GM04503 (cell line): ENCODE measurements around the gene SEMA5A.

ENCODE experiments used
- DNase-seq: peaks from one replicate; pipeline ENCODE4 v3.0.0-alpha.2; 2012; ENCODE audit warnings: low read depth

The SEMA5A gene

DNA sequence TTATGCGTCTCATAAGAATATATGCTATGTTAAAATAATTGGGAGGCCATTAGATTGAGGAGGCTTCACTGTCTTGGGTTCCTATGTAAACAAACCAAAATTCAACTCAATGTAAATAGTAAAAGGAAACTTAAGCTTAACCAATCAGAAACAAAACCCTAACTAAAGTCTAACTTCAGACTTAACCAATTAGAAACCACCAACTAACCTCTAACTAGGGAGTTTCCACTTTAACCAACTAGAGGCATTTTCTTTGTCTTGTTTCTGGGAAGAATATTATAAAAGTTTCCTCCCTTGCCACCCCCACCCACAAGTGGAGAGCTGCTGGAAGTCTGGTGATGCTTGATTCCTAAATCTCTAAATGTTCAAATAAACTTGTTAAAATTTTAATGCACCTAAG, 214.5 kb downstream of the SEMA5A start:
- no peak for DNase-seq

DNA sequence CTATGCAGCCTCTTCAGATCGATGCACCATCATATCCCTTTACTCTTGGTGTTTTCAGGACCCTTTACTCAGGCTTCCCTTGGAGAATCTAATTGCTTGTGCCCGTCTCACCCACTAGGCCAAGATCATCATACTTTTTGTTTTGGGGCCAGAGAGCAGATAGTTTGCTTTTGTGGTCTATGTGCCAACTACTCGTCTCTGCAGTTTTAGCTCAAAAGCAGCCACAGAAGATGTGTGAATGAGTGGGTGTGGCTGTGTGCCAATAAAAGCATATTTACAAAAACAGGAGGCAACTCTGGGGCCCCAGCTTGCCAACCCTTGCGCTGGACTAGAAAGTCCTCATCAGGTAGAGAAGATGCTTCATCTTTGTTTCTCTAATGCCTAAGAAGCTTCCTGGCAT, 216.8 kb downstream of the SEMA5A start:
- DNase-seq = no peak

DNA sequence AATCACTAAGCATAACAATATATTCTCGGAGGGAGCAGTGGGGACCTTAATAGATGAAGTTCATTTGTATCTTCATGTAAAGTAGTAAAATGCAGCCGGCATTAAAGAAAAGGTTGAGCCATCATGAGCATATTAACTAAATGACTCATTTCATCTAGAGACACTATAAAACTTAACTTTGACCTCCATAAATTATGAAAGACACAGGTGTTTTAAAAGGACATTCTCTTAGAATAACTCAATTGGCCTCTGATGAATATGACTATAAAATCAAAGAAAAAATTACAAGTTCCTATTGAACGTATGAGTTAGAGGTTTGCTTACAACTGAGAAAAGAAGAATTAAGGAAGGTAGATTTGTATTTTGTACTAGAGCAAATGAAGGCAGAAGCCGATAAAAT, 220.3 kb downstream of the SEMA5A start:
- no peak for DNase-seq

DNA sequence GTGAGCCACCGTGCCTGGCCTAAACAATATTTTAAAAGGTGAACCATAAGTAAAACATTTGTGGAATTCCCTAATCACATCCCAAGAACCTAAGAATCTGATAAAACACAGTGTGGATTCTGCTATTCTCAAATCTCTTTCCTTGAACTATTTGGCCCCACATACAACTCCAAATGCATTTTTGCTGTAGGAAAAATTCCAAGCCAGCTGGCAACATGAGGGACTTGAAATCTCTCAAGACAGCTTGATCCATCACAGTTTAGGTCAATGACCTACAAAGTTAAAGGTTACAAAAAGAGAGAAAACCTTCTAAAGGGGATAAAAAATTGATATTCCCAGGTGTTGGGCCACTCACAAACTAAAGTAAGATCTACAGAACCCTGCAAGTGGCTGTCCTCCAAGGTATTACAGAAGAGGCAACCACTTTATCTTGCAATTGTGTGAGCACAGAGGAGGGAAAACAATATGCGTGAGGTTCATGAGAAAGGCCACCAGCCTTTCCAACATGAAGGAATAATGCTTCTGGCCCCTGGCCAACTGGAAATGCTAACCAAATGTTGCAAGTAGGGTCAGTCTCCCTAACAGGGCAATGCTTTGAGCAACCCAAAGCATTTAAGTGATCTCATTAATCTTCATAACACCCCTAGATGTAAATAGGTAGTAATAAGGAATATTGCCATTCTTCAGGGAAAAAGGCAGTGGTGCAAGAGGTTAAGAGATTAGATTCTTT, 221.4 kb downstream of the SEMA5A start:
- no peak for DNase-seq

DNA sequence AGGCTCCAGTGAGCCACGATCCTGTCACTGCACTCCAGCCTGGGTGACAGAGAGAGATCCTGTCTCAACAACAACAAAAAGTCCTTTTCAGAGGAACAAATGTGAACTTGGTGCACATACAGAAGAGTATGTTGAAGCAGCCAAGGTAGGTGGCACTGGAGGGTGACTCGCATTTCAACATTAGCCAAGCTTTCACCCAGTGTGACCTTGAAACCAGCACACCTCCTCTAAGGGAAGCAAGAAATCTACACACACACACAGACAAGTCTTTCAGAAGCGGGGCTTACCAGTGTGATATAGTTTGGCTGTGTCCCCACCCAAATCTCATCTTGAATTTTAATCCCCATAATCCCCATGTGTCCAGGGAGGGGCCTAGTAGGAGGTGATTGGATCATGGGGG, 225.2 kb downstream of the SEMA5A start:
- DNase-seq = no peak

DNA sequence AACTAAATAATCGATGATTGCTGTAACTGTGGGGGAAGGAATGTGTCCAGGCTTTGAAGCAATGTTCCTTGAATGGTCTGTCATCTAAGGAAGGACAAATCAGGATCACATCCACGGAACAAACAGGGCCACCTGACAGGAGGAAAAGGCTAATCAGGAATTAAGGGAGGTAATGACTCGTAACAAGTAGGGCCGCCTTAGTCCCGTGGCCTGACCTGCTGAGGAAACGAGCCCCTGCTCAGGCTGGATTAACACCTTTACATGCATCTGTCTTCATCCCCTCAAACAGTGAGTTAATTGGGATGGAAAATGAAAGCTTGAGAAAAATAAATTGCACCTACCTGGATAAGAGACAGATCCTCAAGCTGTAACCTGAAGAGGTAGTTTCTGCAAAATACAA, 227.8 kb downstream of the SEMA5A start:
- DNase-seq = no peak

DNA sequence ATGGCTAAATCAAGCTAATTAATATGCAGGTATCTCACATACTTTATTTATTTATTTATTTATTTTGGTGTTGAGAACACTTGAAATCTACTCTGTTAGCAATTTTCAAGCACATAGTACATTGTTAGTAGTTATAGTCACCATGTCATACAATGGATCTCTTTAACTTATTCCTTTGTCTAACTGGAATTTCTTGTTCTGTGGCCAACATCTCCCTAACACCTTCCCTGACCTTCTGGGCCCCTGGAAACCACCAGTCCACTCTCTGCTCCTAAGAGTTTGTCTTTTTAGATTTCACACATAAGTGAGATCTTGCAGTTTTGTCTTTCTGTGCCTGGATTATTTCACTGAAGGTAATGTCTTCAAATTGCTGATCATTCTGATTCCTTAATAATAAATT, 229.1 kb downstream of the SEMA5A start:
- no peak for DNase-seq

DNA sequence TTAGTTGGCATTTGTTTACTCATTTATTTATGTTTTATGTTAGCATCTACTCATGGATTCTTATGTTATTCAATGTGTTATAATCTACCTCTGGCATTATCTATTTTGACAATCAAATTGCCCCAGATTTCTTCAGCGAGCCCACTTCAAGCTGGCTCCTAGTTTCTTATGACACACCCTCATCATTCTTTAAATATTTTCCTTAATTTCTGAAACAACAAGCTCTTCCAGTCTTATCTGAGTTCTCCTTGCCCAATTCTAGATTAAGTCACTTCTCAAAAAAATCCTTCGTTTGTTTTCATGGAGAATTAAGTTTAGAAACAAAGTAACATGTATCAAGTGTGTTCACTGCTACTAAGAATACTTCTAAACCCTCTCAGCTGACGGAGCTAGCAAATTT, 229.8 kb downstream of the SEMA5A start:
- DNase-seq = no peak

DNA sequence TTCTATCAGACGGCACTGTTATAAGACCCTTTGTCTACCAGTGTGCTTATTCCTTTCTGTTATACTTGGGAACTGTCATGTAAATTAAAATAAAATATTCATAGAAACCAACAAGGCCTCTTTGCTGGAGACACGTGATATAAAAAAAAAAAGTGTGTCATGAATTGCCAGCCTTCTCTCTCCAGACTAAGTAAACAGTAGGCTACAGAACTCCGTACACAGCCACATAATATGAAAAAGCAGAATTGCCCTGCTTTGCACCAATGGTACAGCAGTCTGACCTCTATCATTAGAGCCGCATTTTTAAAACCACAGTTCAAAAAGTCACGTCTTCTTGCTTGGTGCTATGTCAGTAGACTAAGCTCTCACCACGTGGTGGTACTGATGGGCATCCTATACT, 231.3 kb downstream of the SEMA5A start:
- DNase-seq = no peak

DNA sequence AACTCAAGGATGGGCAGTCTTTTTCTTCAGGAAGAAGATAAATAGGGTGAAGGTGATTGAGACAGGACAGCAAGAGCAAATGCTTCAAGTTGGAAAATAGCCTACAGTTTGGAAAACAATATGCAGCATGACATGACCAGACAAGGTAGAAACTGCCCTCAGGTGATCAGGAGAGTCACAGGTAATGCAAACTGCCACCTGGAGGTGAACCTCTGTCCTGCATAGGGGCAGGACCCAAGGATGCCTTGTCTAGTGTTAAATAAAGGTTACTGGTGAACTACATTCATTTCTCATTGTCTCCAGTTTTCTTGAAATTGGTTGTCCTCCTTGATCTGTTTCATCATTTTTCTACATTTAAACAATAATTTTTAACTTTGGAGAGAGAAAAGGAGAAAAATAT, 232.1 kb downstream of the SEMA5A start:
- DNase-seq = no peak

DNA sequence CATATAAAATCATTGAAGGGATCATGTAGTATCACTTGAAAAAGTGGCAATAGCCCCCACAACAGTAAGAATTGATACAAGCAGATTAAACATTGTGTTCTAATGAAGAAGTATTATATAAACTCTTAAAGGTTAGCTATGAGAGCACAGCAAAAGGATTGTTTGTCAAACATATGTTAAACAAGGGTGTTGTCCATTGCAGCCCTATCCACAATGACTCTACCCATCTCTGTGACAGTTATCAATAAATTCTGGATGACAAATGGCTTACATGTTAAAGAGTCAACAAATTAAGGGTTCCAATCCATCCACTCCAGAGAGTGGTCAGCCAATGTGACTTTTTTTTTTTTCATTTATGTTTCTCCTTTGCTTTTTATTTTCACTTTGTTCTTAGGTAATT, 238.7 kb downstream of the SEMA5A start:
- DNase-seq = no peak

DNA sequence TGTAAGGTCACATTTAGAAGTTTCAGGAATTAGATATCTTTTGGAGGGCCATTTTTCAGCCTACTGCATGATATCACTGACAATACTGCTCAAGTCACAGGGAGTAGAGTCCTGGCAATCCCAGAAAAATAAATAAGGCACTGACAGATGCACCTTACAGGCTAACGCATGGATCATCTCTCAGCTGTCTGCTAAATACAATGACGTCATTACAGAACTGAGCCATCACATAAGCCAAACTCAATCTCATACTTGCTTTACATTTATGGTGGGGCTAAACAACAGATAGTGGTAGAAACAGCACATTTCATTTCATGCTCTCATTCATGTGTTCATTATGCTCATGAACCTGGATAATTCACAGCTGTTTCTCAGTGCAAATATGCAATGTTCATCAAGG, 243.7 kb downstream of the SEMA5A start:
- no peak for DNase-seq

DNA sequence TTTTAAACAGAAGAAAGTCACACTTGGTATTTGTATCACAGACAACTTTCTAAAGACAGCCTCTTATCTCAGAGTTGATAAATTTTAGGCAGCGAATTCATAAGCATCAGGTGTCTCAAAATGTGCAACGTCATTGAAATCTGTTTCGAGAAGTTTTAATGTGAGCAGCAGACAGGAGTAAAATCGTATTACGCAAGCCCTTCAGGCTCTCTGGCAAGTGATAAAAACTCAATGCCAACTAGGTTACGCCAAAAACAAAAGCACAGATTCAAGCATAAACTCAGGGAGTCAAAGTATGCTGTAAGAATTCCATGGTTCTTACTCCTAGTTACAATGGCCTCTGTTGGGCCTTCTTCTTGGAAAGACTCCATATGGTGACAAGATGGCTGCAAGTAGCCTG, 244.7 kb downstream of the SEMA5A start:
- no peak for DNase-seq

DNA sequence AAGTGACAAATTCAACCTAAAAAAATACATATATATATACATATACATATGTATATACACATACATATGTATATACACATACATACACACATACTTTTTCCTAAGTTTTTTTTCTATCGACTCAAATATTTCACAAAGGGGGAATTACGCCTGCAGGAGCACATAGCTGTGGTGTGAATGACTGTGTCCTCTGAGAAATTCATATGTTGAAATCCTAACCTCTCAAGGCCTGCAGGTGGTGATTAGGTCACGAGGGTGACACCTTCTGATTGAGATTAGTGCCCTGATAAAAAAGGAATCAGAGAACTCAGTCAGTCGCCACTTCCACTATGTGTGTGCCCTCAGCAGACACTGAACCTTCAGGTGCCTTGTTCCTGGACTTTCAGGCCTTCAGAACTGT, 248.7 kb downstream of the SEMA5A start:
- no peak for DNase-seq

DNA sequence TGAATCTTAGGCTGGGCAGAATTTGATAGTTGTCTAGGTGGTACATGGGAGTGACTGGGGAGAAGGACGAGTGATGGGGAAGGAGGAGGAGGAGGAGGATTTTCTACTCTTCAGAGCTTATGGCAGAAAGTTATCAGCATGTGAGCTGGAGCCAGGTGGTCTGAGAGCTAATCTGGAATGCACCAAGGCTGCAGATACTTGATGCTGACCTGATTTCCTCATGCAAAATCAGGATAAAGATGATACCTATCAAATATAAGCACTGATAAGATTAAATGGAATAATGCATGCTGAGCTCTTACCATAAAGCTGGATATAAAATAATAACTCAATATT, 250.4 kb downstream of the SEMA5A start:
- DNase-seq = no peak

DNA sequence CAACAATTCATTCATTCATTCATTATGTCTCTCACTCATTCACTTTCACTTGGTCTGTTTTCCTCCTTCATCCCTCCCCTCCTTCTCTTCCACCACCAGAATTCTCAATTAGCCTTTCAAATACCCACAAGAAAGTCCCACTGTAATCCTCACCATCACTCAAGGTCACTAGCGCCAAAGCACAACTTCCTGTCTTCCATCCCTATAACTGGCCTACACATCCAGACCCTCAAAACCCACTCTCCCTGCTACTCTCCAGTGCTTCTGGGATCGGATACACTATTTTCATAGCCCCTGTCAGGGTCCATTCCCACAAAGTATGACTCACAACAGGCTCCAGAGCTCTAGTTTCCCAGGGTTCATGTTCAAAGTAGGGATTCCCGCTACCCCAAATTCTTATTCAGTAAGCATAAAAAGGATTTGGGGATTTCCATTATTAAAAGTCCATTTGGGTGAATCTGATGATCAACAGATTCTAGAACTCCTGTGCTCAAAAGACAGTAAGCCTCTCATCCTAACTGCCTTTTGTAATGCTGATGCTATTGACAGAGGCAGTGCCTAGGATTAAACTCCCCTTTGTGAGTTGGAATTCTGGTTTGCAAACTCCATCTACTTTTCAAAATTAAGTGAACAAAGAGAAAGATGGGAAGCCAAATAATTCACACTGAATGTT, 250.9 kb downstream of the SEMA5A start:
- DNase-seq = no peak

DNA sequence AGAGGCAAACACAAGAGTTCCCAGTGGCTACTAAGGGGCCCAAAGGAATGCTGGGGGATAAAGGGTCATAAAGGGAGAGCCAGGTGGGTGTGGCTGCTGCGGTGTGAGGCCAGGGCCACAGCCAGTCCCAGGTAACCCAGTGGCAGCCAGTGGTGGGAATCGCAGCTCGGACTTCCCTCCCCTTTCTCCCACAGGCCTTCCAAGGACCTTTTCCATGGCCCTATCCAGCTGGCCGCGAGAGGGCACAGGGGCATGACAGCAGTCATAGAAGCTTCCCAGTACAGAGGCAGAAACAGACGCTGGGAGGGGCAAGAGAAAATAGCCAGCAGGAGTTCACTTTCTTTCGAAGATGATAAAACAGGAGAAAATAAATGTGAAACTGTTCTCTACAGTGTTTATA, 257.6 kb downstream of the SEMA5A start:
- DNase-seq = no peak

DNA sequence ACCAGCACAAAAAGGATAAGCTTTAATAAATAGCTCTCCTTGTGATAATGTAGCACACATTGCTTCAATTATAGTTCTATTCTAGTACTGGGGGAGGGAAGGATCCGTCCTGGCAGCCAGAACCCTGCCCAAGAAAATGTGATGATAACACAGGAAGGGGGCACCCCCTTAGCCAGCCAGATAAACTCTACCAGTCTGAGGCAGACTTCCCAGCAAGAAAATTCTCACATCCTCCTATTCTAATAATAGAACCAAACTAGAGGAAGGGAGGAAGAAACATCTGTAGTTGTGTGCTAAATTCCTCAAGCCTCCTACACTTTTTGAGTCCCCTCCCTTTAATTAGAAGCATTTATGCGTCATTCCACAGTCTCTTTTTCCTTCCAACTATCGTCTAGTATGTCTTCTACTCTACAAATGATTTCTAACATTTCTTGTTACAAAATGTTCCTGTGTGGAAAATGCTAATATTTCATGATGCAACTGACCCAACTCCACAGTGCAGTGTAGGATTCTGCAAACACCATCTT, 261.0 kb downstream of the SEMA5A start:
- peak; percentile 74 for DNase-seq

DNA sequence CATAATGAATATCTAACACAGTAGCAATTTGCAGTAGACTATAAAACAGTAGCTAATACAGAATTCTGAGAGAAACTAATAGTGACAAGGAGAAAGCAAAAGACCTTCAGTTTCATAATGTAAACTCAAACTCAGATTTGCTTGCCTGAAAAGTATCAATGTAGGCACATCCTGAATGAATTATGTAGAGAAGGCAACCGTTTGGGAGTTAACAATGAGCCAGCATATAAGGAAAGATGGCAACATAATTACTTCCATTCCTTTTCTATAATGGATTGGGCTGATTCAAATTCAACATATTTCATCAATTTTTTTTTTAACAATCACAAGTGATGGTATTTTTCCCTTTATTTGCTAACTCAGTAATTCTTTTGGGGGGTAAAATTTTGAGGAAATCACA, 261.6 kb downstream of the SEMA5A start:
- DNase-seq = no peak

DNA sequence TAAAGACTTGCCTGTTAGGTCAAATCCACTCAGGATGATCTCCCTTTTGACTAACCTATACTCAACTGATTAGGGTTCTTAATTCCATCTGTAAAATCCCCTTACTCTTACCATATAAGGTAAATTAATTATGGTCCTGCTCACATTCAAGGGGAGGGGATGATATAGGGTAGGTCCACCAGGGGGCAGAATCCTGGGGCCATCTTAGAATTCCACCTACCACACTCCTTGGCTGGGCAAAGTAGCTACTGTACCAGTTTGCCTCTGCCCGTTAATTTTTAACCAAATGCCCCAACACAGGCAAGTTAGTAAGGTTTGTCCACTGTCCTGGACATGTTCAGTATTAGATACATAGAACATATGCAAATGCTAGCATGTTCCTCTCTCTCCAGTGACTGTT, 262.4 kb downstream of the SEMA5A start:
- DNase-seq = no peak

DNA sequence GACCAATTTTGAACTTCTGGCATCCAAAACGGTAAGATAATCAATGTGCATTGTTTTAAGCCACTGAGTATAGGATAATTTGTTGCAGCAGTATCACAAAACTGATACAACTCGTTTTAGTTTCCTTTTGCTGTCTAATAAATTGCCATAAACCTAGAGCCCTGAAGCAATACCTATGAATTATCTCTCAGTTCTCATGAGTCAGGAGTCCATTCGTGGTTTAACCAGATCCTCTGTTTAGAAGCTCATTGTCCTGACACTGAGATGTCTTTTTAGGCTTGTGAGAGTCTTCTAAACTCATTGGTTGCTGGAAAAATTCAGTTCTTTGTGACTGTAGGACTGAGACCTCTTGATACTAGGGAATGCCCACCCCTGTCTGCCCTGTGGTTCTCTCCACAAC, 262.9 kb downstream of the SEMA5A start:
- DNase-seq = peak; percentile 48

DNA sequence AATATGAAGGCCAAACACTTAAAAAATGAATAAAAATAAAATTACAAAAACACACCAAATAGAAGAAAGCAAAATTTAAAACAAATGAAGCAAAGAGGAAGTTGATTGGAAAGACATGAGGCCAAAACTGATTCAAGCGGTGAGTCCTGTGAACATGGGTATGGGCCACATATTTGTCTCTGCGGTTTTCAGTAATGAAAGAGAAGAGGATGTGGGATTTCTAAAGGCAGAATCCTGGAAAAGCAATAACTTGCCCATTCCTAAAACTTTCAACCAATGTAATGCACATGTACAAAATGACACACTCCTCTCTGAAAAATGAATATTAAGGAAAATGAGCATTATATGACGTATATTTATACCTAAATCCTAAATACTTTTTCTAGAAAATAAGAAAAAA, 263.7 kb downstream of the SEMA5A start:
- DNase-seq = peak; percentile 44

DNA sequence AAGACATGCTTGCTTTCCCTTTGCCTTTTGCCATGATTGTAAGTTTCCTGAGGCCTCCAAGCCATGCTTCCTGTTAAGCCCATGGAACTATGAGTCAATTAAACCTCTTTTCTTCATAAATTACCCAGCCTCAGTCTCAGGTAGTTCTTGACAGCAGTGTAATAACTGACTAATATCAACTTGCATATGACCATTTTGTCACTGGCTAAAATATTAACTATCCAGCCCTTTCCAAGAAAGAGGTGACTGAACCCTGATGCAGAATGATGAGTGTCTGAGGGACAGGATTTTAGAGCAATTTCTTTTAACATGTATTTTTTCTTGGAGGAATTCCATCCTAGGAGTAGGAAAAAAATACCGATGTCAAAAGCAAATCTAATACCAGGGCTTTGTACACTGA, 266.1 kb downstream of the SEMA5A start:
- no peak for DNase-seq
